Islet of Langerhans (tissue), 1 donor: Measurements from ENCODE around the gene TMEM127.
"Not testable (repeated sequence)": the region's sequence is repeated elsewhere in the genome, so short reads cannot be mapped to it uniquely, and the experiment has no call there.

Source experiments
- FAIRE-seq: peaks from one replicate; lab custom pipeline; 2011; peaks lifted over from hg19 to GRCh38; lab: Jason Lieb, UNC

The TMEM127 gene

DNA sequence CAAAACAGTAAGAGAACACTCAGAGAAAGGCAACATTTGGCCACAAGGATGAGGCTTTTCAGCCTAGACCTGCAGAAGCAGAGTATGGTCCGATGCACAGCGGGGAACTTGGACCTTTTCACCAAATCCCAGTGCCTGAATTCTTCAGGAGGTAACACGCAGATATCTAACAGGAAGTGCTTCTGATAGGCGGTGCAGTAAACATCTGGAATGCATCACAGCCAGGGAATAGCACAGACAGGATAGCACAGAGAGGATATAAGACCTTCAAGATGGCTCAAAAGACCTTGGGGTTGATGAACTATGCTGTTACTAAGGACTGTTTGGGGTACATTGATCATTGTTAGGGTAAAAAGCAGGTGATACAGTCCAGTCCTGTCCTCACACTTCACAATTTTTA lies 1.7 kb downstream of the TMEM127 start:
- no peak for FAIRE-seq

DNA sequence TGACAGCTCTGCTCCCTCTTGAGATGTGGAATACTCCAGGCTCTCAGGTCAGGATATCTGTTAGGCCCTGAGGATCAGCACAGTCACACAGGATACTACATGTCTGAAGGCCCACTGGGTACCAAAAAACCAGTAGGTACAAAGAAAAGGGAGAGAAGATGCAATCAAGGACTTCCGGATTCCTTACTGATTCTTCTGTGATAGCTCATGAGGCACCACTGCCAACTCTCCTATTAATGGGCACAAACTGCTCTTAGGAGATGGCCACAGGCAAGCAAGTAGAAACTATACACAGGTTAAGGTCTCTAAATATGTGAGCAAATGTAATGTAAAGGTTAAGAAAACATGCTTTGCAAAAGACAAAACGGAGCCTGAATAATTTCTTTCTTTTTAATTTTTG lies 3.5 kb downstream of the TMEM127 start:
- no peak for FAIRE-seq

DNA sequence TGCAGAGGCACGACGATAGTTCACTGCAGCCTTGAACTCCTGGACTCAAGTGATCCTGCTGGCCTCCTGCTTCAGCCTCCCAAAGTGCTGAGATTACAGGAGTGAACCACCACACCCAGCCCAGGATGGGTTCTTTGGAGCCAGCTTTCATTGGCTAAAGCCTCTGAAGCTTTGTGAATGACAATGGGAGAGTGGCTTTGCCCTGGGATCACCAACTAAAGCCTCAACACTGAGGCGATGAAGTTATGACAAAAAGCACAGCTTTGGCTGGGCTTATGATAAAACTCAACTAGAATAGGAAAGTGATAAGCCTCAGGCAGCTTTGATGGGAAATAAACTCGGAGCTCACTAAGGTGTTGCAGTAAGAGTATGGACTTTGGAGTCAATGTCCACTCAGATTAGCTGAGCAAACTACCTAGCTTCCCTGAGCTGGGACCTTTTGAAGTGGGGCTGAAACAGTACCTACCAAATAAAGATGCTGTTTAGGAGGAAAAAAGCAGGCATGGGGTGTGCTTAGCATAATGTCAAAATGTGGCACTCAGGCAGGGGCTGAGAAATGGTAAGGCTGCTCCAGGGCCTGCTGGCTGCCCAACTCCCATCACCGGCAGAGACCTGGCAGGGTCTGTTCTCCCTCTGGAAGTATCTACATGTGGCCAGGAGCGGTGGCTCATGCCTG lies 4.3 kb downstream of the TMEM127 start:
- FAIRE-seq = no peak

DNA sequence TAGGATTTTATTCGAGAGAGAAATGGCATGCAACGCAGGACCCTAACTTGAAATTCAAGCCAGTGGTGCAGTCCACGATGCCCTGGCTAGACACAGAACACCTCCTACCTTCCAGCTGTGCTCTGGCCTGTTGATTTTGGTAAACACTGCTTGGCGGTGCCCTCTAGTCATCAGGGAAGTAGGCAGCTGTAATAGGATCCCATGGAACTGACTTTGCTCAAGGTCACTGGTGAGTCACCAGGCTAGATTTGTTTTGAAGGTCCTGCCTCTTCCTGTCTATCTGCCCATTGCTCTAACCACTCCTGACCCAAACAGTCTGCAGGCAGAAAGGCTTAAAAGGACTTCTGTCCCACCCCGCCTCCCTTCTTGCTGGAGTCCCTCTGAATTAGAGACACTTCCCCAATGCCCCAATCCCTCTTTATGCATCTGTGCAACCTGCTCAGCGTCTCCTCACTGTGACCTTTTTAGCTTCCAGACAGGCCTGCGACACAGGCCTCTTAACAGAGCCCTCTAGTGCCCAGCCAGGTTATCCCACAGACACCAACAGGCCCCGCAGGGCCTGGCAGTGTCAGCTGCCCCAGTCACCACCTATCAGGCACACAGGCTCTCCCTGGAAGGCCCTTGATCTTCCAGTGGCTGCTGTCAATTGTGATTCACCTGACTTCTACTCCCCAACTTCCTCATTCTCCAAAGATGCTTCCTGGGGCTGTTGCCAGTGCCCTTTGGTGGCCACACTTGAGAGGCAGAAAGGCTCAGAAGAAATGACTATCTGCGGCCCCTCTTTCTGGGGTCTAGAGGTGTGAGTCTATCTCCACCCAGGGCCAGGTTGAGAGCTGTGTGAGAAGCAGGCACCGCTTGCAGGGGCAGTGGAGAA lies 5.2 kb downstream of the TMEM127 start:
- no peak for FAIRE-seq

DNA sequence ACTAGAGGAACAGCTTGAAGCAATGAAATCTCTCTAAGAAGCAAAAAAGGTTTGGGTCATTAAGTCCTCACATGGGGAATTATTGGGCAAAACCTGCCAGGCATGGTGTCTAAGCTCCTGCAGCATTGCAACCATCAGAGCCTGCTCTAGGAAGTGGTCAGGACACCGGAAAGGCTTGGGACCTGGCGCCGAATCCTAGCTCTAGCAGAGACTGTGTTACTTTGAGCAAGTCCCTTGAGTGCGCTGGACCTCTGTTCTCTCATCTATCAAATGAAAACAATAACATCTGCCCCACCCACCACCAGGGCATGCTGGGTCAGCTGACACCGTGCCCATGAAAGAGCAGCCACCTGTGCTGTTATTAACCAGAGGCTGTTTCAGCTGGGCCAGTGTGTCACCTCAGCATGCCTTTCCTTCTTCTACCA lies 6.3 kb downstream of the TMEM127 start:
- no peak for FAIRE-seq

DNA sequence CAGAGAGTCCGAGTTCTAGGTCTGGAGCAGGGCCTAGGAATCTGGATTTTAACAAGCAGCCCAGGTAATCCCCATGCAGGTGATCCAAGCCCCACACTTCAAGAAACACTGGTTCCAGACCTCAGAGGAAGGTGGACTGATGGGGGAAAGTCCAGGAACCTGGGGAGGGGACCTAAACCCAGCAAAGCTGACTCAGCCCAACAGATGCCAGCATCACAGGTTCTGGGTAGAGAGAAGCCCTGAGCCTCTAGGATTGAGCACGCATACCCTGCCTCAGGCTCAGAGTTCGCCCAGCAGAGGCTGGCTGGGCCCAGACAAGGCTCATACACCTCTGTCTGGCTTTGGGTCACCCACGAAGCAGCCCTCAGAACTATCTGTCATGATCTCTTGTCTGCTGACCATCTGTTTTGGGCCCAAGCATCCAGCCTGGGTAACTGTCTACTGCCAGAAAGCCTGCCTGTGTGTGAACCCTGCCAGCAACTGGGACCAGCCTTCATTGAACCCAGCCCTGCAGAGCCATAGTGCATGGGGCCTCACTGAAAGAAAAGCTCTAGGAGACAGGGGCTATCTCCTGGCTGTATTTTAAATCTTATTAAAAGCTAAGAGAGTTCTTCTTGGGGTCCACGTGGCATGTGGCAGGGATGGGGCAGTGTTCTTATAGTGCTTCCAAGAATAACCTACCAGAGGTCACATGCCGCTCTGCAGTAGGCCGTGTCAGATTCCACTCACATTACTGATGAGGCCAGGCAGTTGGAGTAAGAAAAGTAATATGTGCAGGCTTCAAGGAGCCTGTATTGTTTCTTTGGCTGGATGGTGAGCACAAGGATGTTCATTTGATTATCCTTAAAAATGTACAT lies 7.4 kb downstream of the TMEM127 start:
- no peak for FAIRE-seq

DNA sequence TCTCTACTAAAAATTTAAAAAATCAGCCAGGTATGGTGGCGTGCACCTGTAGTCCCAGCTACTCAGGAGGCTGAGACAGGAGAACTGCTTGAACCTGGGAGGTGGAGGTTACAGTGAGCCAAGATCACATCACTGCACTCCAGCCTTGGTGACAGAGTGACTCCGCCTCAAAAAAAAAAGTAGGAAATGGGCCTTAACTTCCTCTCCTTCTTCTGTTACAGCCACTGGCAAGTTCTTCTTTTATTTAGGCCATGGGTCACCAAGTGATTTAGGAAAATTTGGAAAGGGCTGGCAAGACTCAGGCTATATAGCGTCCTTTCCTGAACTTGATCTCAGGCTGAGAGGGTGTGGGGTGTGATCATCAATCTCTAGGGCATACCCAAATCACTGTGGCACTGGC lies 8.1 kb downstream of the TMEM127 start:
- FAIRE-seq = not testable (repeated sequence)

DNA sequence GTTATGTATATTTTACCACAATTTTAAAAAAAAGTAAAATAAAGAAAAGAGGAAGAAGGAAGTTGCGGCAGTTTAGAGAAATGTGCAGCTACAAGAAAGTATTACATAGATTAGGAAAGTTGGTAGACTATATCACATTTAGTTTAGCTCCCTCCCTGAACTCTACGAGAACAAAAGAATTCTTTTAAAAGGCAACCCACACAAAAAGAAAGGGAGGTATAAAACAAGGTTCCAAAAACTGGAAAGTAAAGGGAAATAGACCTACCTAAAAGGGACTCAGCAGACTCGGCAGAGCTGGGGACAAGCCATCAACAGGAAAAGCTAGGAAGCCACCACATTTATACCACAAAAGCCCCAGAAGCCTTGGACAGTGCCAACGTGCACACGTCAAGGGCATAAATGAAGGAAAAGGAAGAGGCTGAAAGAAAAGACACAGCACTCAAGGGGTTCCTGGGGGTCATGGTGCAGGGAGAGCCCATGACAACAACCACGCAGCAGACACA lies 9.1 kb downstream of the TMEM127 start:
- FAIRE-seq = no peak

DNA sequence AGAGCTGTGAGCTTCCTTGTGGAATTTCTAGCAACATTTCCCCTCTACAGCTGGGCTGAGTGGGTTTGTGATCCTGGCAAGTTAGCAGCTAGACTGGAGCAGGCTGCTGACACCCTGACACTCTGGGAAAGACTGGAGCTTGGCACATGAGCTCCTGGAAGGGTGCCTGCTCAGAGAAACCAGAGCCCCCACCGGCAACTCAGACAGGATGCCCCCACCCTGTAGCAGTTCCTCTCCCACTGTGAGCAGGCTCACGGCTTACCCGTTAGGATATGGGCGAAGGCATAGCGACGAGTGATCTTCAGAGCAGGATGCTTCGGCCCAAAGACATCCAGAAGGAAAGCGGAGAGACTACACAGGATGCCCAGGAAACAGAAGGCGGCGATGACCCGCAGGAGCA lies 11.2 kb downstream of the TMEM127 start:
- no peak for FAIRE-seq

DNA sequence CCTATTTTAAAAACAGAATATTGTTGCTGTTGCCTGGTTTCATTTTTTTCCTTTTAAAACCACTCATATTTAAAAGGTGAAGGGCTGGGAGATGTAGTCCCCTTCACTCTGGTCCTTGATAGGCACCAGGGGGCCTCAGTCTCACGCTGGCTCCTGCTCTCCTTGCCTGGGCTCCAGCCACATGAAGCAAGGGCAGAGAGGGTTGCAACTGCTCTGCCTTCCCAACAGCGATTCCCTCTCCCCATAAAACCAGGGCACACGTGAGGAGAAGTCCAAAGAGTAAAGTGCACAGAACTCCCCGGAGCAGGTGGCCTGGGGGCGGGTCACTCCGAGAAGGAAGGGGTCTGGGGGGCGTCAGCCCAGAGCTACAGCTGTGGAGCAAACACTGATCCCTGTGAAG lies 12.8 kb downstream of the TMEM127 start:
- FAIRE-seq = no peak

DNA sequence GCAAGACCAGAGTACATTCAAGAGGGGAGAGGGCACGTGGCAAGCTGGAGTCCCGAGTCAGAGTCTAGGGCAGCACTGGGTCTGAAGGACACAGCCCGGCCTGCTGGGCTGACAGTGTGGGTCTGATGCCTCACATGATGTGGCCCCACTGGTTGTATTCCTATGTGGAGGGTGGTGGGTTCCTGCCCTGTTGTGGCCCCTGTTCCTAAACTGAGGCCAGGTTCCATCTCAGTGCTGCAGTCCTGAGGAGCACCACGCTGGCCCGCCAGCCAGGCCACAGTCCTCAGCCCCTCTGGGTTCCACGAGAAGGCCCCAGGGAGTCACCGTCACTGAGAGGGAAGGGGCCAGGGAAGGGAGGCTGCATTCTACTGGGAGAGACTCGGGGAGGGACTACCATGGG lies 13.3 kb downstream of the TMEM127 start:
- FAIRE-seq = no peak

DNA sequence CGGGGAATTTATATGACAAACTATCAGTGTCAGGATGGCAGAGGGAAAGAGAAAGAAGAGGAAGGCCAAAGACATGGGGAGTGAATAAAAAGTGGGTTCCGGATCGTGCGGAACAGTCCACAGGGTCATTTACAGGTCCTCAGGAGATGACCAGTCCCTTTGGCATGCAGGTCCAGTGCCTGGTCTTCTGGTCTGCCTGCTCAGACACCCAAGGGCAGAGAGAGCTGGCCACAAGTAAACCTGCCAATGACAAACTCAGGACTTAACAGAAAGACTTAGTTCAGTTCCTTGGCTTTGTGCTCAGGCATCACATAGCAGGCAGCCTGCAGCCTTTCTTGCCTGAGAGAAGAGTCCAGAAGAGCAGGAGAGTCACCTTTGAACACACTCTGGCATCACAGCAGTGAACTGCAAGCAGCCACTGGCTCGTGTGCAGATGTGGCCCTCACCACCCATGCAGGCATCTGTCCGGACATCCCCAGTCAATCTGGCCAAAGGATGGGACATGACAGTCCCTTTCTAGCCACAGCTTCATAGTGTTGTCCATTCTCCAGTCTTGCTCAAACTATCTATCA lies 14.0 kb downstream of the TMEM127 start:
- no peak for FAIRE-seq

DNA sequence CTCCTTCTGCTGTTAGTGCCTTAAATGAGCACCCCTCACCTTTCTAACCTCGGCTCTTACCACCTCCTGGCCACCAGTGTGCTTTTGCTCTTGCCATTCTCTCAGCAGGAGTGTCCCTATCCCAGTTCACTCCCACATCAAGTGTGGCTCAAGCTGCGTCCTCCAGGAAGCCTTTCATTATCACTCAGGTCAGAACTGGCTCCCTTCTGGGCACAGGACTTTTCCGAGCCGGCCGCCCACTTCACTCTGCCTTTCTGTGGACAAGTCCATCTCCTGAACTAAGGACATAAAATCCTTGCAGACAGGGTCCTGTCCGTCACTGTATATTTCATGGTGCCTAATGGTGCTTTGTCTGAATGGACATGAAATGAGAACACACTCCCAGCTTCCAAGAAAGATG lies 15.6 kb downstream of the TMEM127 start:
- no peak for FAIRE-seq

DNA sequence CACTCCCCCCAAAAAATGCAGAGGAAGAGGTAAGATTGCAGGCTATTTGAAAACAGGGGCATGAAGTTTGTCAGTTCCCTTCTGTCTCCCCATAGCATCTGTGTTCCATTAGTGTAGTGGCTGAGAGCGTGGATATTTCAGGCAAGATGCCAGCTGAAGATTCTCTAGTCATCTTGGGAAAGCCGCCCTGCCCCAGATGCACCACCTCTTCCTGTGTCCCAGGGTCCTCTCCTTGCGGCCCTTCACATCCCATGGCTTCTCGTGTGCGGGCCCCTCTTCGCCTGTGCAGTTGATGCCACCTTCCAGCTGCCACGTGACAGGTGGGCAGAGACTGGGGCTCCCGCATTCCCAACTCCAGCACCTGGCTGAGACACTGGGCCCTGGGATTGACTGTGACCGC lies 16.1 kb downstream of the TMEM127 start:
- FAIRE-seq = no peak

DNA sequence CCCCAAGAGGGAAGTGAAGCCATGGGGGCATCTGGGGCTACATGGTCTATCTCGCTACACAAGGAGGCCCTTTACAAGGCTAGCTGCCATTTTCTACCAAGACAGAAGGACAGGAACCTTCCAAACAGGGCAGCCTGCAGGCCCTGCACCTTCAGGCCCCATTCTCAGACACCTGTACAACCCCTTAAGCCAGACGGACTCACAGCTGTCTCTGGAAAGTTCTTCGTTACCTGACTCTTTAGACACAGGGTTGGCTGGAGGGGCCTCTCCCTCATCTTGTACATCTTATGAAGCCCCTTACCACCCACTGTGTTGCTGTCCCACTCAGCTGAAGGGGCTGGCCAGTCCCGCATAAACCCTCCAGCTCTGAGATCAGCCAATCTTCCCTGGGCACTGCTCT lies 17.2 kb downstream of the TMEM127 start:
- FAIRE-seq = no peak

DNA sequence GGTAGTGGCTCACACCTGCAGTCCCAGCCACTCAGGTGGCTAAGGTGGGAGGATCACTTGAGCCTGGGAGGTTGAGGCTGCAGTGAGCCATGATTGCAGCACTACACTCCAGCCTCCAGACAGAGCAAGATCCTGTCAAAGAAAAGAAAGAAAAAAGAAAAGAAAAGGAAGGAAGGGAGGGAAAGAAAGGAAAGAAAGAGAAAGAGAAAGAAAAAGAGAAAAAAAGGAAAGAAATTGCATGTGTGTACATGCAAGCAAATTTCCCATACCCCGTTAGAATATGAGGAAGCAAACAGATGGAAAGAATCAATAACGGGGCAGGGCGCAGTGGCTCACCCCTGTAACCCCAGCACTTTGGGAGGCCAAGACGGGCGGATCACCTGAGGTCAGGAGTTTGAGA lies 17.9 kb downstream of the TMEM127 start:
- FAIRE-seq = no peak

DNA sequence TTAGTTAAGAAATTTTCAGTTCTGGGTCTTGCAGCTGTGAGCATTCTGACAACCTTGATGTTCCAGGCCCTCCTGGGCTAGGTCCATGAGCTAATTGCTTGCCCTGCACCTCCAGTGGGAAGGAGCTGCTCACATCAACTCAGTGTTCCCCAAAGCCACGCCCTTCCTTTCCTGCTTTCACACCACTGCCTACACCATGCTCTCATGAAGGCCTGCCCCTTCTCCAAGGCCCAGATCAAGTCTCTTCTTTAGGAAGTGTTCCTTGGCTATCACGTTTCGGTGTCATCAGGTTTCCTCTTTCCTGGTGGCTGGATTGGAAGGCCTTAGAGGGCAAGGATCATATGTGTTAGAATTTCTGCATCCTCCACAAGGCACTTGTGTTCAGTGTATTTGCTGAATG lies 18.8 kb downstream of the TMEM127 start:
- no peak for FAIRE-seq

DNA sequence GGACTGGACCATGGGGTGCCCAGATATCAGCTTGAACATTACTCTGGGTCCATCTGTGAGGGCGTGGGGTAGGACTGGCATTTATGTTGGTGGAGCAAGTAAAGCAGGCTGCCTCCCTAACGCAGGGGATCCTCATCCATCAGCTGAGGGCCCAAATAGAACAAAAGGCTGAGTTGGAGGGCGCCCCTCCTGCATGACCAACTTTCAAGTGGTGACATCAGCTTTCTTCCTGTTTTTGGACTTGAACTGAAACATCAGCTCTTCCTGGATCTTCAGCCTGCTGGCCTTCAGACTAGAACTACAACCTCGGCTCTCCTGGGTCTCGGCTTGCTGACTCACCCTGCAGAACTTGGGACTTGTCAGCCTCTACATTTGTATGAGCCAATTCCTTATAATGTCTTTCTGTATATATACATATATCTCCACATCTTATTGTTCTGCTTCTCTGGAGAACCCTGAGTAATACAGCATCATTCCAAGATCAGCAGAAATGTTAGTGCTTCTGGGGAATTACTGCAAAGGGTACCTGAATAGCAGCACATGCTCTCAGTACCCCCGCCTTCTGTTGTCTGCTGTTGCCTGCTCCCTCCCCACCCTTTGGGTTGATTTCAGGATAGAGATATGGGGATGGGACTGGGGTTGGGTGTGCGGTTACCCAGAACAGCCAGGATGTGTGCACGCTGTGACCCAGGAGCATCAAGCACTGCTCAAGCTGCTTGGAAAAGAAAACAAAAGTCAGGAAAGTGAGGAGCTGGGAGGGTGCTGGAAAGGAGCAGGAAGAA lies 20.0 kb downstream of the TMEM127 start:
- FAIRE-seq = no peak

DNA sequence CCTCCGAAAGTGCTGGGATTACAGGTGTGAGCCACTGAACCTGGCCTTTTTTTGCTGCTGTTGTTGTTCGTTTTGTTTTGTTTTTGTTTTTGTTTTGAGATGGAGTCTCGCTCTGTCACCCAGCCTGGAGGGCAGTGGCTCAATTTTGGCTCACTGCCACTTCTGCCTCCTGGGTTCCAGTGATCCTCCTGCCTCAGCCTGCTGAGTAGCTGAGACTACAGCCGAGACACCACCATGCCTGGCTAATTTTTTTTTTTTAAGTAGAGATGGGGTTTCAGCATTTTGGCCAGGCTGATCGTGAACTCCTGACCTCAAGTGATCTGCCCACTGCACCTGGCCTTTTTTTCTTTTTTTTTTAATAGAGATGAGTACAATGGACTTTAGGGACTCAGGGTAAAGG lies 22.0 kb downstream of the TMEM127 start:
- no peak for FAIRE-seq

DNA sequence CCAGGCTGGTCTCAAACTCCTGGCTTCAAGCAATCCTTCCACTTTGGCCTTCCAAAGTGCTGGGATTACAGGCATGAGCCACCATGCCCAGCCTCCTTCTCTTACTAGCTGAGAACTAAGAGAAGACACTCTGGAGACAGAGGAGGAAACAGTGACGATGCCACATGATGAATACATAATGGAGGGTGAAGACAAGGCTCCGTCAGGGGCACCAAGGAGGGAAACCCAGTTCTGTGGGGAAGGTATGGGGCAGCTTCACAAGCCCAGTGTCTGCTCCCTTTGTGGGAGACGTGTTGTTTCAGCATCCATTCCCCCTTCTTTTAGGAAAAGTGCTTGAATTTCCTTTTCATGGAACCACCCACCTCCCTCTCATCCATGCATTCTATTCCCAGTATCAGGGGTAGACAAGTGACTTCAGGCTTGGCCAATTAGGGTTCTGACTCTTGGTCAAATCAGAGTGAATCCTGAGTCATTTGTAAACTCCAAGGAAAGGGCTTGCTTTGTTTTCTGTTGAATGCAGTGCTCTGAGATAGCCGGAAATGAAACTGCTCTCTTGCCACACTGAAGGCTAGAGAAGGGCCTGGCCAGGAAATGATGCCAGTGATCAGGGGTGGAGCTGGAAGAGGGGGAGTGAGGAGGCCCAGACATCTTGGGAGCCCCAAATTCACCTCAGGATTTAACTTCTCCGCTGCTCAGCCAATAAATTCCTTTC lies 23.7 kb downstream of the TMEM127 start:
- FAIRE-seq = no peak

DNA sequence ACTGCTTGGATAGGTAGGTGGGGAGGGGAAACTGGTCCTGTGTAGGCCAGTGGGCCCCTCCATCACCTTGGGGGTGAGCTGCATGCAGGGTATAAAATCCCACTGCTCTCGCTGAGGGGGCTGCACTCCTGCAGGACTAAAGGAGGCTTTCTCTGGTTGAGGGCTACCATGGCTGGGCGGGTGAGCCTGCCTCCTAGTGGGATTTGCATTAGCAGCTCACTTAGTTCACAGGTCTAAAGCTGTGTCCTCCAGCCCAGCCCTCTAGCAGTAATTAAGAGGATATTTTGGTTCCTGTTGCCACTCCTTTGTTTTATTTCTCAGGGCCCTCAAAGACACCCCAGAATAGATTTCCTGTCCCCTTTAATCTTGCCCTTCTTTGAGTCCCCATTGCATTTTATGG lies 24.6 kb downstream of the TMEM127 start:
- FAIRE-seq = no peak
